Effector memory CD4-positive, alpha-beta T cell (primary cell): ENCODE results near the gene DDX4.

Experiments used
- DNase-seq, 3 donors: peaks; one replicate each; pipeline ENCODE4 v3.0.0-alpha.2; 2020
- H3K27ac ChIP-seq: 2 replicates; pipeline ENCODE4 v1.7.0; 2013; ENCODE audit warnings: mild to moderate bottlenecking, low read length, moderate library complexity; ENCODE audit not compliant: insufficient read depth, poor library complexity, severe bottlenecking
- H3K27me3 ChIP-seq: replicated peaks from 2 replicates; pipeline ENCODE4 v1.7.0; 2013; ENCODE audit warnings: mild to moderate bottlenecking, low read length; ENCODE audit not compliant: insufficient read depth, control insufficient read depth, poor library complexity, severe bottlenecking
- H3K36me3 ChIP-seq: 2 replicates; pipeline ENCODE4 v1.7.0; 2013; ENCODE audit warnings: mild to moderate bottlenecking, low read length, moderate library complexity; ENCODE audit not compliant: control insufficient read depth, insufficient read depth
- H3K4me1 ChIP-seq: 2 replicates; pipeline ENCODE4 v1.7.0; 2013; ENCODE audit warnings: low read length, mild to moderate bottlenecking; ENCODE audit not compliant: control insufficient read depth, insufficient read depth, poor library complexity, severe bottlenecking
- H3K4me3 ChIP-seq: 2 replicates; pipeline ENCODE4 v1.7.0; 2013; ENCODE audit warnings: low read length, low read depth, mild to moderate bottlenecking; ENCODE audit not compliant: insufficient read depth, poor library complexity, severe bottlenecking
- H3K9me3 ChIP-seq: 2 replicates; pipeline ENCODE4 v1.7.0; 2013; ENCODE audit warnings: mild to moderate bottlenecking, low read length, moderate library complexity; ENCODE audit not compliant: control insufficient read depth

Gene DDX4

DNA sequence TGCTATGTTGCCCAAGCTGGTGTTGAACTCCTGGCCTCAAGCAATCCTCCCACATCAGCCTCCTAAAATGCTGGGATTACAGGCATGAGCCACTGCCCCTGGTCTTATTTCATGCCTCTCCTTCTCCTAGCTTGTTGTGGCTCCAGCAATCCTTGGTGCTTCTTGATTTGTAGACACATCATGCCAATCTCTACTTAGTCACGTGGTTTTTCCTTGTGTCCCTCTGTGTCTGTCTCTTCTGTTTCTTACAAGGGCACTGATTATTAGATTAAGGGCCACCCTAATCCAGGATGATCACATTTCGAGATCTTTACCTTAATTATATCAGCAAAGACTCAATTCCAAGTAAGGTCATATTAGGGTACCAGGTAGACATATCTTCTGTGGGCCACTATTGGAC is 104.1 kb downstream of the DDX4 start:
- Histone ChIP-seq H3K27me3 (no peaks in the 10 kb centered on the region), H3K9me3 (no peaks in the 10 kb centered on the region), H3K4me1 (no peaks in the 10 kb centered on the region), H3K27ac (no peak overlapping the region), H3K4me3 (no peak overlapping the region), H3K36me3 (no peaks in the 10 kb centered on the region)
- no peak for DNase-seq

DNA sequence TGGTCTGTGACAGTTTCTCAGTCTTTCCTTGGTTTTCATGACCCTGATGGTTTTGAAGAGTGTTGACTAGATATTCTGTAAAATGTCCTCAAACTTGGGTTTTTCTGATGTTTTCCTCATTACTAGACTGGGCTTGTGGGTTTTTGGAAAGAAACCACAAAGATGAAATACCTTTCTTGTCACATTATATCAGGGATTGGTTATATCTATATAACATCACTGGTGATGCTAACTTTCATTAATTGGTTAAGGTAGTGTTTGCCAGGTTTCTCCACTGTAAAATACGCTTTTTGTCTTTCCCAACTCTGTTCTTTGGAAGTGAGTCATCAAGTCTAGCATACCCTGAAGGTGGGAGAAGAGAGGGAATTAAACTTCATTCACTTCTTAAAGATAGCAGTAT is 110.0 kb downstream of the DDX4 start:
- no peak overlapping the region for H3K27ac ChIP-seq
- DNase-seq, result no peak
- no peaks in the 10 kb centered on the region for H3K4me1 ChIP-seq
- no peaks in the 10 kb centered on the region for H3K36me3 ChIP-seq
- H3K9me3 ChIP-seq, result no peaks in the 10 kb centered on the region
- no peaks in the 10 kb centered on the region for H3K27me3 ChIP-seq
- no peak overlapping the region for H3K4me3 ChIP-seq

DNA sequence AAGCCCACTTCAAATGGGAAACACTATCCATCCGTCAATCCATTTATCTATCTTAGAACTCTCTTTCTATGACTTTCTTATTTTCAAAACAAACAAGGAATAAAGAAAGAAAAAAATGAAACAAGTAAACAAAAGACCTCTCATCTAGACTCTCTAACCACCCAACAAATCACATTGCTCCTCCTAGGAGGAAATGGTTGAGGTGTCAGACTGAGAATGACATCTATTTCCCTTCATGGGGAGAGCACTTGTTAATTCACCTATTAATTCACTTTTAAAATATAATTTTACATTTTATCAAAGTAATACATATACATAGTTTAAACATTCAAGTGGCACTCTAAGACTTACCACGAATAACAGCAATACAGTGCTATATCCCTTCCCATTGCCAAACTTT is 110.9 kb downstream of the DDX4 start:
- DNase-seq, result no peak
- H3K4me3 ChIP-seq, result no peak overlapping the region
- no peaks in the 10 kb centered on the region for H3K9me3 ChIP-seq
- no peak overlapping the region for H3K27ac ChIP-seq
- no peaks in the 10 kb centered on the region for H3K4me1 ChIP-seq
- no peaks in the 10 kb centered on the region for H3K27me3 ChIP-seq
- no peaks in the 10 kb centered on the region for H3K36me3 ChIP-seq

DNA sequence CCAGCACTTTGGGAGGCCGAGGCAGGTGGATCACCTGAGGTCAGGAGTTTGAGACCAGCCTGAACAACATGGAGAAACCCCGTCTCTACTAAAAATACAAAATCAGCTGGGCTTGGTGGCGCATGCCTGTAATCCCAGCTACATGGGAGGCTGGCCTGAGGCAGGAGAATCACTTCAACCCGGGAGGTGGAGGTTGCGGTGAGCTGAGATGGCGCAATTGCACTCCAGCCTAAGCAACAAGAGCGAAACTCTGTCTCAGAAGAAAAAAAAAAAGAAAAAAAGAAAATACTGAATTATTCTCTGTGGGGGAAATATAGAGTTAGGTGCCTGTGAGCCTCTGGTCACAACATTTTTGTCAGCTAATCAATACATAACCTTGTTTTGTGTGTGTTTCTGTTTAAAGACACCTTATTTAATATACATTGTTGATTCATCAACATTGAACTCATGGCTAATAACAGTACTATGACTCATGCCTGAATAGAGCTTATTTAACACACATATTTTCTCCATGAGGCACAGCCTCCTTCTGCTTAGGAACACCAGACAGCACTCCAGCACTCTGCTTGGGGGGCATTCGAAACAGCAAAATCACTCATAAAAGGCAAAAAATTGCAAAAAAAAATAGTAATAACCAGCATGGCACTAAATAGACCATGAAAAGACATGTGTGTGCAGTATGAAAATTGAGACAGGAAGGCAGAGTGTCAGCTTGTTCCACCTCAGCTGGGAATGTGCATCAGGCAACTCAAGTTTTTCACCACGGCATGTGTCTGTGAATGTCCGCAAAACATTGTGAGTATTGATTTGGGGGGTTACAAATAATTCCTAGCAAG is 113.2 kb downstream of the DDX4 start, which contains the start of gene IL31RA:
Gene IL31RA, plus strand, starts transcription at position 519 of the 836 bp plus-strand sequence. Its CDS starts 214 bp downstream, at position 733.
- Histone ChIP-seq H3K27me3 (no peaks in the 10 kb centered on the region), H3K4me1 (peaks cover 3% of the 10 kb centered on the region), H3K27ac (no peak within 1 kb of the TSS), H3K9me3 (no peaks in the 10 kb centered on the region), H3K36me3 (no peaks in the 10 kb centered on the region), H3K4me3 (no peak within 1 kb of the TSS)
- no peak for DNase-seq

DNA sequence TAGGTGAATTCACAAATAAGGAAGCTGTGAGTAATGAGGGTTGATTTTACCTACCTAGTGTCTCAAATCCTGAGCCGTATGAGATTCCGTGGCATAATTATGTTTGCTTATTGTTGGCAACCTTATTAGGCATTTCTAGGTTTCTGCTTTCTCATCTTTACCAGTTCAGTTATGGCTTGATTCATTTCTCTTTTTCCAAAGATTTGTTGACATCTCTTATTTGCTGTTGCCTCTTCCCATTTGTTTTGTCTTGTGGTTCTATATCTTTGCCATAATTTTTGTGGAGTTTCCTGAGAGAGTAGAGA is 113.8 kb downstream of the DDX4 start:
- Histone ChIP-seq H3K27me3 (no peaks in the 10 kb centered on the region), H3K4me3 (no peak overlapping the region), H3K36me3 (no peaks in the 10 kb centered on the region), H3K9me3 (no peaks in the 10 kb centered on the region), H3K27ac (no peak overlapping the region), H3K4me1 (peaks cover 8% of the 10 kb centered on the region)
- no peak for DNase-seq

DNA sequence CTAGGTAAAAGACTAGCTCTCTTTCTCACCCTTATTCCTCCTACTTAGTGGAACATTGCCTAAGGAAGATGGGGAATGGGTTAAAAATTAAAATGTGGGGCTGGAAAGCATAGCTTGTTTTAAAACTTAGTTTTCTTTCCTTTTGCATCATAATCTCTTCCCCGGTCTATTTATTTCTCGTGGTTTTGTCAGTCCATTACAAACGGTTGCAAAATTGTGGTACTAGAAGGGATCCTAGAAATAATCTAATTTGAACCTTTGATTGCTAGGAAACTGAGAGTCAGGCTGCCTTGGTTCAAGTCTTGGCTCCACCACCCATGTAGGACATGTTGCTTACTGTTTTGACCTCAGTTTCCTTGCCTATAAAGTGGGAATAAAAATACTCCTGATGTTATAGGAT is 114.6 kb downstream of the DDX4 start:
- Histone ChIP-seq H3K9me3 (no peaks in the 10 kb centered on the region), H3K4me3 (no peak overlapping the region), H3K27me3 (no peaks in the 10 kb centered on the region), H3K36me3 (no peaks in the 10 kb centered on the region), H3K27ac (no peak overlapping the region), H3K4me1 (peaks cover 13% of the 10 kb centered on the region)
- DNase-seq, result no peak

DNA sequence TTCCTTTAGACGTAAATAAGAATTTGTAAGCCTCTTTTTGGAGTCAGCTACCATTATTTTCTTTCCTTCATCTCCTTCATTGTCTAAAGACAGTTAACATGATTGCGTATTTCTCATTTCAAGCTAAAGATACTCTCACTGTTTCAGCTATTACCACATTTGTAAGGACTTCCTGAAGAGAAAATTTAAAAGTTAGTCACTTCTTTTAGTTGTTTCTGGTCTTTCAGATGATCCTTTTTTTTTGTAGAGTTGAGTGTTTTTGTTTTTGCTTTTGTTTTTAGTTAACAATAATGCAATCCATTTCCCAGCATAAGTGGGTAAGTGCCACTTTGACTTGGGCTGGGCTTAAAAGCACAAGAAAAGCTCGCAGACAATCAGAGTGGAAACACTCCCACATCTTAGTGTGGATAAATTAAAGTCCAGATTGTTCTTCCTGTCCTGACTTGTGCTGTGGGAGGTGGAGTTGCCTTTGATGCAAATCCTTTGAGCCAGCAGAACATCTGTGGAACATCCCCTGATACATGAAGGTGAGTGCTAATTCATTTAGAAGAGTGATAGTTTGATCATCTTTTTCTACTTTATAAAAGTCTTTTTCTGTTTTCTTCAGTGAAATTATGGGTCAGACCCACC is 115.3 kb downstream of the DDX4 start:
- H3K27me3 ChIP-seq, result no peaks in the 10 kb centered on the region
- H3K4me3 ChIP-seq, result no peak overlapping the region
- H3K4me1 ChIP-seq, result peaks cover 14% of the 10 kb centered on the region
- no peak for DNase-seq
- no peaks in the 10 kb centered on the region for H3K36me3 ChIP-seq
- no peaks in the 10 kb centered on the region for H3K9me3 ChIP-seq
- H3K27ac ChIP-seq, result no peak overlapping the region

DNA sequence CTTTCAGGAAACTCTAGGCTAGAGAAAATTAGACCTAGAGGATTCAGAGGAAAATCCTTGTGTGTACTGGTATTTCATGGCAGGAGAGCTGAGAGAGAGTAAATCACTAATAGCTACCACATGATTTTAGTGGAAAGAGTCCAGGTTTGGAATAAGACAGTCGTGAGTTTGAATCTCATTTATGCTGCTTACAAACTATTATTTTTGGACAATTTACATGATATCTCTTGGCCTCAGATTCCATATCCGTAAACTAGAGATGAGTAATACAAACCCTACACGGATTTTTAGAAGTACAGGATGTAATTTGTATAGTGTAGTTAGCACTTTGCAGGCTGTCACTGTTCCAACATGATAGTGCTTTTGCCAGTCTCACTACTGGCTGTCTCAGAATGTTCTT is 116.0 kb downstream of the DDX4 start:
- H3K27me3 ChIP-seq, result no peaks in the 10 kb centered on the region
- no peak overlapping the region for H3K27ac ChIP-seq
- no peaks in the 10 kb centered on the region for H3K36me3 ChIP-seq
- DNase-seq, result no peak
- no peaks in the 10 kb centered on the region for H3K9me3 ChIP-seq
- H3K4me3 ChIP-seq, result no peak overlapping the region
- H3K4me1 ChIP-seq, result peaks cover 14% of the 10 kb centered on the region

DNA sequence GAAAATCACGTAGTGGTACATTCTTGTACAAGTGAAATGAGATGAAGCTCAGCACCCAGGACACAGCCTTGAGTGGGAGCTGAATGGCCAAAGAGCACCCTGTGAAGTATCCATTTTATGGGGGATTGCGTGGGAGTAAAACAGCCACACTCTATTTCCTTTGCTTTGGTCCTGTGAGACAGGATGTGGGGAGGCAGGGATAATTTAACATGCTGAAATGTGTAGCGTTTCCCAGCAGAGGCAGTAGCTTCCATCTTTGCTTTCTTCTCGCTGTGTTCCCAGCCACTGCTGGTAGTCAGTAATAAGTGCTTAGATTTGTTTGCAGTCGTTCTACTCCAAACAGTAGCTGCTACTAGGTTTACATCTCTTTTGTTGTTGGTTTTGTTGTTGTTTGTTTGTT is 117.6 kb downstream of the DDX4 start:
- no peaks in the 10 kb centered on the region for H3K36me3 ChIP-seq
- H3K4me3 ChIP-seq, result no peak overlapping the region
- peaks cover 14% of the 10 kb centered on the region for H3K4me1 ChIP-seq
- no peak for DNase-seq
- H3K9me3 ChIP-seq, result no peaks in the 10 kb centered on the region
- H3K27ac ChIP-seq, result no peak overlapping the region
- H3K27me3 ChIP-seq, result no peaks in the 10 kb centered on the region

DNA sequence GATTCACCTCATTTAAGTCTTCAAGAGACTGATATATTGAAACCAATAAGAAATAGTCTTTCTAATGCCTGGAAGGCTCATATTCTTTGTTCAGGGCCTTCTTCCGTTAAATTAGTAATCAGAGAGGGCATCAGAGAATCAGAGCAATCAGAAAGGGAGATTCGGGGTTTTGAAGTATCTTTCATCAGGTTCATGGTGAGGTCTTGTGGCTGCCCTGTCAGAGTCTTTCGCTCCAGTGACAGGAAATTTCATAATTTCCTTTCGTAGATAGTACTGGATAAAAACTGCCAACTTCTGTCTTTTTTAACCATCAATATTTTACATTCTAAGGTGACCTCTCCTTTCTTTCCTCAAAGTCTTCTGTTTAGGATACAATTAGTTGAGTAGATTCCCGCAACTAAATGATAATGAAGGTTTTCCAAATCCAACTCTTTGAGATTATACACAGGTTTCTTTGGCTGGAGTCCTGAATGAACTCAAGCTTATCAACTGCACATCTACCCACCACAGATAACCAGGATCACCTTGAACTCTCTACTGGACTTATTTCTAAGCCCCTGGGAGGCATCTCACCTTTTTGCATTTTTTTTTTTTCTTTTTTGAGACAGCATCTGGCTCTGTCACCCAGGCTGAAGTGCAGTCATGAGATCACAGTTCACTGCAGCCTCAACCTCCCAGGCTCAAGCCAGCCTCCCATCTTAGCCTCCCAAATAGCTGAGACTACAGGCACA is 118.8 kb downstream of the DDX4 start:
- Histone ChIP-seq H3K4me3 (no peak overlapping the region), H3K36me3 (no peaks in the 10 kb centered on the region), H3K27me3 (no peaks in the 10 kb centered on the region), H3K4me1 (peaks cover 14% of the 10 kb centered on the region), H3K9me3 (no peaks in the 10 kb centered on the region), H3K27ac (no peak overlapping the region)
- no peak for DNase-seq
